Adipocyte (in vitro differentiated cells): ENCODE data around the gene SV2C.
"Not testable (repeated sequence)": the region's sequence is repeated elsewhere in the genome, so short reads cannot be mapped to it uniquely, and the experiment has no call there.

ENCODE experiments used
- DNase-seq: peaks from one replicate; pipeline ENCODE4 v3.0.0-alpha.2; 2015; ENCODE audit warnings: low read depth
- H3K27me3 ChIP-seq: replicated peaks from 2 replicates; pipeline ENCODE4 v1.7.0; 2013; ENCODE audit warnings: mild to moderate bottlenecking, low read length, moderate library complexity; ENCODE audit not compliant: control insufficient read depth, insufficient read depth
- H3K36me3 ChIP-seq: 2 replicates; pipeline ENCODE4 v1.7.0; 2013; ENCODE audit warnings: low read length, mild to moderate bottlenecking, moderate library complexity; ENCODE audit not compliant: control insufficient read depth, insufficient read depth, severe bottlenecking
- H3K4me1 ChIP-seq: 2 replicates; pipeline ENCODE4 v1.7.0; 2013; ENCODE audit warnings: mild to moderate bottlenecking, low read length, moderate library complexity; ENCODE audit not compliant: control insufficient read depth, insufficient read depth
- H3K4me3 ChIP-seq: 2 replicates; pipeline ENCODE4 v1.7.0; 2013; ENCODE audit warnings: mild to moderate bottlenecking, low read length, moderate library complexity
- H3K9ac ChIP-seq: 2 replicates; pipeline ENCODE4 v1.7.0; 2013; ENCODE audit warnings: mild to moderate bottlenecking, low read length, moderate library complexity
- H3K9me3 ChIP-seq: 2 replicates; pipeline ENCODE4 v1.7.0; 2013; ENCODE audit warnings: mild to moderate bottlenecking, low read length, moderate library complexity; ENCODE audit not compliant: control insufficient read depth

The SV2C gene

GRCh38 chr5:76333571-76333970, 250.4 kb downstream of the SV2C start:
- no peaks in the 10 kb centered on the region for H3K9me3 ChIP-seq
- H3K4me3 ChIP-seq, result no peak overlapping the region
- no peak for DNase-seq
- no peak overlapping the region for H3K9ac ChIP-seq
- no peaks in the 10 kb centered on the region for H3K4me1 ChIP-seq
- H3K27me3 ChIP-seq, result peaks cover 24% of the 10 kb centered on the region
- no peaks in the 10 kb centered on the region for H3K36me3 ChIP-seq

GRCh38 chr5:76334574-76334973, 251.4 kb downstream of the SV2C start:
- H3K9ac ChIP-seq, result no peak overlapping the region
- H3K27me3 ChIP-seq, result peaks cover 24% of the 10 kb centered on the region
- H3K4me3 ChIP-seq, result no peak overlapping the region
- no peaks in the 10 kb centered on the region for H3K36me3 ChIP-seq
- no peaks in the 10 kb centered on the region for H3K4me1 ChIP-seq
- DNase-seq, result no peak
- no peaks in the 10 kb centered on the region for H3K9me3 ChIP-seq

GRCh38 chr5:76335451-76335850, 252.3 kb downstream of the SV2C start:
- not testable (repeated sequence) for DNase-seq, H3K9ac ChIP-seq, H3K4me1 ChIP-seq, H3K36me3 ChIP-seq, H3K9me3 ChIP-seq, H3K4me3 ChIP-seq
- peaks cover 24% of the 10 kb centered on the region for H3K27me3 ChIP-seq

- peaks cover 24% of the 10 kb centered on the region for H3K27me3 ChIP-seq
- DNase-seq, H3K4me3 ChIP-seq, H3K36me3 ChIP-seq, H3K9ac ChIP-seq, H3K4me1 ChIP-seq, H3K9me3 ChIP-seq: not testable (repeated sequence)
Measured at GRCh38 chr5:76336253-76336809, 253.1 kb downstream of the SV2C start.

GRCh38 chr5:76337953-76338451, 254.8 kb downstream of the SV2C start:
- Histone ChIP-seq H3K4me1 (no peaks in the 10 kb centered on the region), H3K4me3 (no peak overlapping the region), H3K27me3 (peaks cover 24% of the 10 kb centered on the region), H3K36me3 (no peaks in the 10 kb centered on the region), H3K9me3 (no peaks in the 10 kb centered on the region), H3K9ac (no peak overlapping the region)
- DNase-seq, result peak; percentile 38

GRCh38 chr5:76339919-76340318, 256.7 kb downstream of the SV2C start:
- Histone ChIP-seq H3K9me3 (no peaks in the 10 kb centered on the region), H3K4me3 (no peak overlapping the region), H3K9ac (no peak overlapping the region), H3K27me3 (peaks cover 9% of the 10 kb centered on the region), H3K36me3 (no peaks in the 10 kb centered on the region), H3K4me1 (no peaks in the 10 kb centered on the region)
- no peak for DNase-seq

GRCh38 chr5:76341651-76342334, 258.6 kb downstream of the SV2C start:
- Histone ChIP-seq H3K9me3 (no peaks in the 10 kb centered on the region), H3K36me3 (no peaks in the 10 kb centered on the region), H3K27me3 (peaks cover 8% of the 10 kb centered on the region), H3K9ac (no peak overlapping the region), H3K4me3 (no peak overlapping the region), H3K4me1 (no peaks in the 10 kb centered on the region)
- DNase-seq, result no peak

- Histone ChIP-seq H3K9ac (no peak overlapping the region), H3K36me3 (no peaks in the 10 kb centered on the region), H3K9me3 (no peaks in the 10 kb centered on the region), H3K4me3 (no peak overlapping the region), H3K27me3 (peaks cover 3% of the 10 kb centered on the region), H3K4me1 (no peaks in the 10 kb centered on the region)
- DNase-seq, result no peak
Measured at GRCh38 chr5:76342474-76342873, 259.3 kb downstream of the SV2C start.

- Histone ChIP-seq H3K9ac (no peak overlapping the region), H3K9me3 (no peaks in the 10 kb centered on the region), H3K4me3 (no peak overlapping the region), H3K4me1 (no peaks in the 10 kb centered on the region), H3K36me3 (no peaks in the 10 kb centered on the region), H3K27me3 (peaks cover 3% of the 10 kb centered on the region)
- no peak for DNase-seq
Measured at GRCh38 chr5:76345582-76345981, 262.4 kb downstream of the SV2C start.

GRCh38 chr5:76351176-76351575, 268.0 kb downstream of the SV2C start:
- Histone ChIP-seq H3K4me3 (no peak overlapping the region), H3K9me3 (no peaks in the 10 kb centered on the region), H3K36me3 (no peaks in the 10 kb centered on the region), H3K27me3 (no peaks in the 10 kb centered on the region), H3K9ac (no peak overlapping the region), H3K4me1 (no peaks in the 10 kb centered on the region)
- no peak for DNase-seq

- Histone ChIP-seq H3K9me3 (no peaks in the 10 kb centered on the region), H3K36me3 (no peaks in the 10 kb centered on the region), H3K27me3 (no peaks in the 10 kb centered on the region), H3K4me3 (no peak overlapping the region), H3K9ac (no peak overlapping the region), H3K4me1 (no peaks in the 10 kb centered on the region)
- DNase-seq, result no peak
Measured at GRCh38 chr5:76351577-76351976, 268.4 kb downstream of the SV2C start.

- no peak overlapping the region for H3K9ac ChIP-seq
- DNase-seq, result no peak
- H3K27me3 ChIP-seq, result no peaks in the 10 kb centered on the region
- H3K4me3 ChIP-seq, result no peak overlapping the region
- H3K4me1 ChIP-seq, result no peaks in the 10 kb centered on the region
- H3K36me3 ChIP-seq, result no peaks in the 10 kb centered on the region
- H3K9me3 ChIP-seq, result no peaks in the 10 kb centered on the region
Measured at GRCh38 chr5:76356887-76357286, 273.7 kb downstream of the SV2C start.
